B cell (primary cell): ENCODE results near the gene CCDC175. TPM values are rescaled to one million over a fixed set of nuclear protein-coding genes. Genes with fewer than 3 reads are reported as not detected.

ENCODE experiments used
- ATAC-seq: fragments of 200-7000 bp; cut with Tn5 transposase; one replicate; pipeline ENCODE4 v1.10.0; 2021; ENCODE audit warnings: low read depth, mild to moderate bottlenecking, moderate number of reproducible peaks, moderate library complexity
- CTCF ChIA-PET: fragments of 350-600 bp; sonication (Branson Sonifier 250); formaldehyde crosslinking; loops from one replicate; lab custom pipeline; 2021; ENCODE audit warnings: antibody characterized with exemption, inconsistent platforms; lab: Charles Lee
- POLR2A ChIA-PET: fragments of 350-600 bp; sonication (Branson Sonifier 250); formaldehyde crosslinking; loops from one replicate; lab custom pipeline; 2021; ENCODE audit warnings: antibody characterized with exemption; lab: Charles Lee
- DNase-seq: peaks from one replicate; pipeline ENCODE4 v3.0.0; 2013
- H2AFZ ChIP-seq: 2 replicates; pipeline ENCODE4 v1.6.1; 2012; ENCODE audit warnings: mild to moderate bottlenecking, low read depth, low read length; ENCODE audit not compliant: insufficient read depth, poor library complexity, severe bottlenecking
- H3K27ac ChIP-seq, 2 donors: 1 replicate in 1 of 2; 2 replicates in 1 of 2; pipeline ENCODE4 v1.5.1; 2012 to 2013; ENCODE audit warnings: low read length in 2 of 2, mild to moderate bottlenecking in 2 of 2, moderate library complexity in 1 of 2
- H3K27me3 ChIP-seq, 4 experiments: fragments of 200-600 bp in 1 of 4; sonication (generic) in 1 of 4; replicated peaks in 1 of 4; 1 replicate in 2 of 4; 2 replicates in 2 of 4; pipeline versions ENCODE4 v1.6.1 to v1.7.0; 2013 to 2016; ENCODE audit warnings: low read length in 3 of 4, mild to moderate bottlenecking in 2 of 4, mixed read lengths in 1 of 4, moderate library complexity in 1 of 4; ENCODE audit not compliant: insufficient read depth in 4 of 4, control insufficient read depth in 3 of 4; ENCODE audit errors: control extremely low read depth in 1 of 4
- H3K36me3 ChIP-seq, 2 experiments: replicated peaks in 1 of 2; 1 replicate in 1 of 2; 2 replicates in 1 of 2; pipeline versions ENCODE4 v1.6.1 to v1.7.1; 2013; ENCODE audit warnings: low read length in 1 of 2; ENCODE audit not compliant: insufficient read depth in 2 of 2, control insufficient read depth in 1 of 2; ENCODE audit errors: control extremely low read depth in 1 of 2, extremely low read depth in 1 of 2
- H3K4me1 ChIP-seq, 2 donors: fragments of 200-600 bp in 1 of 2; sonication (generic) in 1 of 2; 1 replicate in 1 of 2; 2 replicates in 1 of 2; pipeline versions ENCODE4 v1.5.1 to v1.6.1; 2013 to 2017; ENCODE audit warnings: low read length in 2 of 2; ENCODE audit not compliant: control insufficient read depth in 2 of 2, insufficient read depth in 2 of 2
- H3K4me2 ChIP-seq: replicated peaks from 2 replicates; pipeline ENCODE3; 2012; ENCODE audit warnings: mild to moderate bottlenecking, low read depth, low read length; ENCODE audit not compliant: poor library complexity, severe bottlenecking
- H3K4me3 ChIP-seq, 5 experiments: fragments of 200-600 bp in 1 of 5; sonication (generic) in 1 of 5; 1 replicate in 3 of 5; 2 replicates in 2 of 5; pipeline versions ENCODE4 v1.5.1 to v1.7.0; 2011 to 2016; ENCODE audit warnings: low read length in 4 of 5, mild to moderate bottlenecking in 4 of 5, low read depth in 2 of 5, control low read depth in 1 of 5, moderate library complexity in 1 of 5; ENCODE audit not compliant: insufficient read depth in 1 of 5; ENCODE audit errors: control extremely low read depth in 1 of 5, extremely low read depth in 1 of 5
- H3K79me2 ChIP-seq: fragments of 200-600 bp; sonication (generic); one replicate; pipeline ENCODE4 v1.6.0; 2016; ENCODE audit warnings: low read length; ENCODE audit not compliant: control insufficient read depth, insufficient read depth
- H3K9ac ChIP-seq: fragments of 200-600 bp; sonication (generic); 2 replicates; pipeline ENCODE4 v1.6.1; 2017; ENCODE audit warnings: mild to moderate bottlenecking, low read length, moderate library complexity
- H3K9me3 ChIP-seq, 3 donors: one replicate each; pipeline versions ENCODE4 v1.6.1 to v1.7.1; 2013; ENCODE audit warnings: low read length in 2 of 3; ENCODE audit not compliant: control insufficient read depth in 2 of 3, insufficient read depth in 1 of 3; ENCODE audit errors: control extremely low read depth in 1 of 3
- H4K20me1 ChIP-seq: 2 replicates; pipeline ENCODE4 v1.6.0; 2012; ENCODE audit warnings: mild to moderate bottlenecking, low read length; ENCODE audit not compliant: insufficient read depth, control insufficient read depth, poor library complexity, severe bottlenecking
- H3K27ac Mint-ChIP-seq: one replicate; pipeline ENCODE4 v1.8.0; 2021; ENCODE audit warnings: mixed read lengths
- H3K27me3 Mint-ChIP-seq: one replicate; pipeline ENCODE4 v1.8.0; 2021; ENCODE audit warnings: mixed read lengths
- H3K4me1 Mint-ChIP-seq: one replicate; pipeline ENCODE4 v1.8.0; 2021; ENCODE audit warnings: mixed read lengths
- H3K4me3 Mint-ChIP-seq: one replicate; pipeline ENCODE4 v1.8.0; 2021; ENCODE audit warnings: mixed read lengths
- H3K9me3 Mint-ChIP-seq: one replicate; pipeline ENCODE4 v1.8.0; 2022; ENCODE audit warnings: mixed read lengths; ENCODE audit not compliant: insufficient read depth
- EZH2 ChIP-seq: IDR thresholded peaks from 2 replicates; pipeline ENCODE4 v1.6.1; 2012; ENCODE audit warnings: borderline replicate concordance, low read depth, mild to moderate bottlenecking, moderate library complexity, low read length; ENCODE audit not compliant: insufficient read depth, poor library complexity, severe bottlenecking
- WGBS: methylation state at CpG from one replicate; pipeline ENCODE4 v1.1.5; 2013; ENCODE audit warnings: missing lambda C conversion rate; ENCODE audit not compliant: insufficient coverage; 5-methylcytosine and 5-hydroxymethylcytosine counted together
- intact Hi-C: fragments of 100-400 bp; cut with micrococcal nuclease; formaldehyde crosslinking; loops from one replicate; pipeline ENCODE4 v1.10.0; 2022
- polyA plus RNA-seq: library from polyadenylated mRNA; depleted of rRNA; stranded (reverse); fragments of >200 nt; gene quantifications from 2 replicates; pipeline ENCODE4 v1.2.3, GENCODE V29; 2012
- total RNA-seq, 2 donors: library from RNA; stranded (reverse); fragments of 120-200 nt in 1 of 2; gene quantifications; 1 replicate in 1 of 2; 2 replicates in 1 of 2; pipeline versions ENCODE4 v1.2.3 to v1.2.4, GENCODE V29; 2013 to 2022
- TF ChIP-seq, protein P1 (sequence below): fragments of 200-600 bp; IDR thresholded peaks from one replicate; pipeline ENCODE4 v1.8.0; 2022; ENCODE audit warnings: antibody characterized with exemption, mild to moderate bottlenecking

Gene CCDC175
- total and polyA plus RNA-seq, 2 donors (not counting 1 experiment from before 2014, with no cell fraction given), result not detected

DNA sequence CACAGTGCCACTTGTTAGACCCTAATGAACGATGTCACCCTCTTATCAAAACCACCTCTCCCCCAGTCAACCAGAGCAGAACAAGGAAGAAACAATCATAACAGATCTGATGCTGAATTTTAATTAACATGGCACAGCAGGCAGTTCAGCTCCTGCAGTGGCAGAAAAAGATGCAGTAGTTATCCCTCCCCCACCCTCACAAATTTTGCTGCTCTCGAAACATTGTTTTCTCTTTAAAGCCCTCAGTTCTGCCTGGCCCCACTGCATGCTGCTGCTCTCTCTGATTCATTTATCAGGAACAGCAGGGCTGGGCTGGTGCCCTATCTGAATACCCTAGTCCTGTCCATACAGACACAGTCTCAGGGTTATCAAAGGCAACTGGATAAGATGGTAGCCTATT is 12.2 kb downstream of the CCDC175 start:
- H3K27me3 ChIP-seq, result no peaks in the 10 kb centered on the region
- no peaks in the 10 kb centered on the region for H3K9me3 ChIP-seq
- Mint-ChIP-seq H3K4me1 (no peaks in the 10 kb centered on the region), H3K9me3 (no peaks in the 10 kb centered on the region), H3K27ac (no peak overlapping the region), H3K4me3 (no peak overlapping the region), H3K27me3 (peaks cover 28% of the 10 kb centered on the region)
- no peak for ATAC-seq
- DNase-seq, result no peak
- H3K4me3 ChIP-seq, result no peak overlapping the region
- no peak for TF ChIP-seq EZH2
- TF ChIP-seq, protein P1, sequence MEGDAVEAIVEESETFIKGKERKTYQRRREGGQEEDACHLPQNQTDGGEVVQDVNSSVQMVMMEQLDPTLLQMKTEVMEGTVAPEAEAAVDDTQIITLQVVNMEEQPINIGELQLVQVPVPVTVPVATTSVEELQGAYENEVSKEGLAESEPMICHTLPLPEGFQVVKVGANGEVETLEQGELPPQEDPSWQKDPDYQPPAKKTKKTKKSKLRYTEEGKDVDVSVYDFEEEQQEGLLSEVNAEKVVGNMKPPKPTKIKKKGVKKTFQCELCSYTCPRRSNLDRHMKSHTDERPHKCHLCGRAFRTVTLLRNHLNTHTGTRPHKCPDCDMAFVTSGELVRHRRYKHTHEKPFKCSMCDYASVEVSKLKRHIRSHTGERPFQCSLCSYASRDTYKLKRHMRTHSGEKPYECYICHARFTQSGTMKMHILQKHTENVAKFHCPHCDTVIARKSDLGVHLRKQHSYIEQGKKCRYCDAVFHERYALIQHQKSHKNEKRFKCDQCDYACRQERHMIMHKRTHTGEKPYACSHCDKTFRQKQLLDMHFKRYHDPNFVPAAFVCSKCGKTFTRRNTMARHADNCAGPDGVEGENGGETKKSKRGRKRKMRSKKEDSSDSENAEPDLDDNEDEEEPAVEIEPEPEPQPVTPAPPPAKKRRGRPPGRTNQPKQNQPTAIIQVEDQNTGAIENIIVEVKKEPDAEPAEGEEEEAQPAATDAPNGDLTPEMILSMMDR, result no peak
- intact Hi-C loops, result no loop called here
- no peak overlapping the region for H3K27ac ChIP-seq
- ChIA-PET POLR2A (no interaction called here), CTCF (no interaction called here)
- no peaks in the 10 kb centered on the region for H3K79me2 ChIP-seq
- H3K4me2 ChIP-seq, result no peak overlapping the region
- no peaks in the 10 kb centered on the region for H3K4me1 ChIP-seq
- H4K20me1 ChIP-seq, result no peaks in the 10 kb centered on the region
- H3K36me3 ChIP-seq, result no peaks in the 10 kb centered on the region
- no peak overlapping the region for H3K9ac ChIP-seq
- WGBS, result 57% methylated on average over 2 of the region's 2 CpGs
- H2AFZ ChIP-seq, result no peak overlapping the region

DNA sequence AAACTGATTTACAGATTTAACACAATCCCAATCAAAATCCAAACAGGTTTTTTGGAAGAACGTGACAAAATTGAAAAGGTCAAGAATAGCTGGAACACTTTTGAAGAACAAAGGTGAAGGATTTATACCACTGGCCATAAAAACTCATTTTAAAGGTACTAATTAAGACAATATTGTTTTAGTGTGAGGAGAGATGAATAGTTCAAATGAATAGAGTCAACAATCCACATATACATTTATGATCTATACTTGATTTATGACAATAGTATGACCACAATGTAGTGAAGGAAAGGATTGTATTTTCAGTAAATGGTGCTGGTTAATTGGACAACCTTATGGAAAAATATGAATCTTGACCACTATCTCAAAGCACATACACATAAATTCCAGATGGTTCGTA is 29.3 kb downstream of the CCDC175 start:
- ATAC-seq (no peak), DNase-seq (no peak)
- Histone ChIP-seq H3K27me3 (peaks cover 0 to 4% (median 0%) of the 10 kb centered on the region in 4 experiments), H3K36me3 (no peaks in the 10 kb centered on the region), H3K4me2 (no peak overlapping the region), H3K9me3 (peaks cover 0 to 8% (median 0%) of the 10 kb centered on the region in 3 donors), H4K20me1 (no peaks in the 10 kb centered on the region), H3K27ac (no peak overlapping the region), H2AFZ (no peak overlapping the region), H3K9ac (no peak overlapping the region), H3K4me1 (no peaks in the 10 kb centered on the region), H3K4me3 (no peak overlapping the region), H3K79me2 (no peaks in the 10 kb centered on the region)
- intact Hi-C loops, result no loop called here
- no peaks in the 10 kb centered on the region for H3K4me1 Mint-ChIP-seq
- H3K27me3 Mint-ChIP-seq, result peaks cover 11% of the 10 kb centered on the region
- no peaks in the 10 kb centered on the region for H3K9me3 Mint-ChIP-seq
- H3K4me3 Mint-ChIP-seq, result no peak overlapping the region
- H3K27ac Mint-ChIP-seq, result no peak overlapping the region
- CTCF ChIA-PET, result no interaction called here
- TF ChIP-seq EZH2, result no peak
- TF ChIP-seq, protein P1, result no peak
- no CpG with 5 or more reads among the region's 2 CpGs for WGBS
- POLR2A ChIA-PET, result no interaction called here
